Transverse colon (tissue), 4 donors: Measurements from ENCODE around the gene TEC. TPM values are rescaled to one million over a fixed set of nuclear protein-coding genes. Genes with fewer than 3 reads are reported as not detected.

Source experiments
- DNase-seq: peaks from one replicate; pipeline ENCODE4 v3.0.0-alpha.2; 2019
- H3K27ac ChIP-seq, 4 donors: fragments of 200-600 bp; sonication (generic); 2 replicates each; pipeline ENCODE4 v1.5.1; 2016 to 2018; ENCODE audit warnings: inconsistent platforms in 4 of 4
- H3K27me3 ChIP-seq: fragments of 200-600 bp; sonication (generic); 2 replicates; pipeline ENCODE4 v1.5.1; 2017; ENCODE audit warnings: inconsistent platforms
- H3K36me3 ChIP-seq, 4 donors: fragments of 200-600 bp; sonication (generic); 2 replicates each; pipeline ENCODE4 v1.5.1; 2017 to 2019; ENCODE audit warnings: inconsistent platforms in 4 of 4
- H3K4me1 ChIP-seq, 4 donors: fragments of 200-600 bp; sonication (generic); 2 replicates each; pipeline ENCODE4 v1.5.1; 2017 to 2020; ENCODE audit warnings: inconsistent platforms in 4 of 4
- H3K4me3 ChIP-seq, 4 donors: fragments of 200-600 bp; sonication (generic); 1 replicate in 1 of 4; 2 replicates in 3 of 4; pipeline versions ENCODE4 v1.5.1 to v1.6.1; 2017 to 2019; ENCODE audit warnings: inconsistent platforms in 4 of 4
- H3K9me3 ChIP-seq, 2 donors: fragments of 200-600 bp; sonication (generic); 2 replicates each; pipeline ENCODE4 v1.5.1; 2017 to 2019; ENCODE audit warnings: inconsistent platforms in 2 of 2
- EP300 ChIP-seq: sonication (generic); formaldehyde crosslinking; IDR thresholded peaks from one replicate; pipeline ENCODE4 v1.6.1; 2017; ENCODE audit warnings: antibody characterized with exemption, low read depth
- POLR2A ChIP-seq: fragments of 450-650 bp; IDR thresholded peaks from one replicate; pipeline ENCODE4 v1.6.1; 2016; ENCODE audit warnings: antibody characterized with exemption, mild to moderate bottlenecking, moderate library complexity
- POLR2AphosphoS5 ChIP-seq, 3 donors: sonication (generic); formaldehyde crosslinking; IDR thresholded peaks; one replicate each; pipeline ENCODE4 v1.6.1; 2016; ENCODE audit warnings: antibody characterized with exemption in 3 of 3
- WGBS, 2 donors: methylation state at CpG; one replicate each; pipeline ENCODE4 v1.1.5; 2018; ENCODE audit warnings: low coverage in 1 of 2; 5-methylcytosine and 5-hydroxymethylcytosine counted together
- in situ Hi-C, 4 donors: fragments of 200-750 bp; cut with MboI; loops; one replicate each; pipeline versions ENCODE4 v1.15.0 to v1.15.1; 2017; ENCODE audit warnings: low sequenced_read_pairs in 3 of 4, low pct_ligation_motif_present in 1 of 4, low pct_unique_long_range_greater_than_20kb in 1 of 4
- intact Hi-C: fragments of 100-400 bp; cut with DNase I; formaldehyde crosslinking; loops from one replicate; pipeline ENCODE4 v1.15.1; 2023; ENCODE audit warnings: low total_unique reads
- total RNA-seq, 4 donors: library from RNA; depleted of rRNA; stranded (reverse); fragments of >200 nt; gene quantifications; one replicate each; pipeline ENCODE4 v1.1.0, GENCODE V29; 2016
- TF ChIP-seq, protein P1 (sequence below), 5 experiments: fragments of 200-600 bp in 3 of 5; fragments of 450-650 bp in 2 of 5; sonication (generic) in 3 of 5; IDR thresholded peaks; 1 replicate in 2 of 5; 2 replicates in 3 of 5; pipeline ENCODE4 v1.5.1; 2016 to 2017; ENCODE audit warnings: antibody characterized with exemption in 5 of 5, inconsistent platforms in 3 of 5, mild to moderate bottlenecking in 2 of 5, moderate library complexity in 1 of 5

The TEC gene
- total RNA-seq, 4 donors from 2014 or later = 1.2 to 5.1 (median 3.3) TPM

DNA sequence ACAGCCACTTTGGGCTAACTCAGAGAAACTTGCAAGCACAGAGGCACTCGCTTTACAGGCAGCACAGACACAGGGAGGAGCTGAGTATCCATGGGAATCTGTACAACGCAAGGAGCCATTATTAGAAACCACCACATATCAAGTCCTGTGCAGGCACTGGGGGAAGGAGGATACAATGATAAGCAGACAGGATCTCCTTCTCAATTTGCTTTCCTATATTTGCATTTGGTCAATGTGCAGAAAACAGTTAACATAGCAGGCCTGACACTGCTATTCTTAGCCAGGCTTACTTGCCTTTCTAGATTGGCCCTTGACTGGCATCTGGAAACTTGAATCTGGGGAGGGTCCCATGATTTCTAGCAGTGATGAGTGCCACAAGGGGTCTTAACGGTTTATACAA lies 65.8 kb downstream of the TEC start:
- WGBS, 2 donors = 69% methylated on average over 3 of the region's 3 CpGs; no CpG with 5 or more reads in 1 of the 2 donors
- TF ChIP-seq POLR2AphosphoS5 (IDR thresholded peaks at IDR 0.05) (no peak), POLR2A (no peak)
- intact Hi-C loops = no loop called here
- DNase-seq = no peak
- Histone ChIP-seq H3K9me3 (no peaks in the 10 kb centered on the region), H3K27ac (no peak overlapping the region), H3K4me1 (no peaks in the 10 kb centered on the region), H3K4me3 (no peak overlapping the region), H3K27me3 (no peaks in the 10 kb centered on the region), H3K36me3 (no peaks in the 10 kb centered on the region)
- in situ Hi-C loops = no loop called here

DNA sequence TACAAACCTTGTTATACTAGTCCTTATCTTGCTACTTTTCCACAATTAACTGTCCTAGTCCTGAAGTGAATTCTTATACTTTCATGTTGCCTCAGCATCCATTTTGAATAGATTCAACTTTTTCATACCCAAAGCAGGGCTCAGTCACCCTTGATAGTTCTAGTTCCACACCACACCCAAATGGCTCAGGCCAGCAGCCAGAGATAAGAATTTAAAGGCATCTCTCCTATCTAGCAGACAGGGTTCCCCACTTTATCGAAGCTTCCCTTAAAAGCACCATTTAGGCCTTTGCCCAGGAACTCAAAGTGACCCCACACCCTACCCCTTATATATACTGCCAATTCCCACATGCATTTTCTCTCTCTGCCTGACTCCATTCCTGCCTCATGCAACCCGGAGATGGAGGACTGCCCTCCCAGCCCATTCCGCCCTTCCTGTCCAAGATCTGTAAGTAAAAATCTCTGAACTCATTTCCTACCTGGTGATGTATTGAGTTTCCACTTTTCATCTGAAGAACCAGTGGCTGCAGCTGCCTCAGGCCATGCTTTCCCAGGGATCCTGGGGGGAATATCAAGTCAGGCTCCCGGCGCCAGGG lies 71.9 kb downstream of the TEC start:
- intact Hi-C loops = no loop called here
- H3K27me3 ChIP-seq = no peaks in the 10 kb centered on the region
- in situ Hi-C loops = no loop called here
- peaks cover 0 to 6% (median 0%) of the 10 kb centered on the region in 4 donors for H3K4me1 ChIP-seq
- DNase-seq = no peak
- WGBS, 2 donors = 94 to 100% methylated on average over 2 to 5 of the region's 5 CpGs
- no peak overlapping the region for H3K27ac ChIP-seq
- H3K36me3 ChIP-seq = no peaks in the 10 kb centered on the region
- H3K4me3 ChIP-seq = no peak overlapping the region
- TF ChIP-seq EP300 = no peak
- TF ChIP-seq POLR2AphosphoS5 (IDR thresholded peaks at IDR 0.05) = no peak
- TF ChIP-seq POLR2A = no peak
- TF ChIP-seq, protein P1, sequence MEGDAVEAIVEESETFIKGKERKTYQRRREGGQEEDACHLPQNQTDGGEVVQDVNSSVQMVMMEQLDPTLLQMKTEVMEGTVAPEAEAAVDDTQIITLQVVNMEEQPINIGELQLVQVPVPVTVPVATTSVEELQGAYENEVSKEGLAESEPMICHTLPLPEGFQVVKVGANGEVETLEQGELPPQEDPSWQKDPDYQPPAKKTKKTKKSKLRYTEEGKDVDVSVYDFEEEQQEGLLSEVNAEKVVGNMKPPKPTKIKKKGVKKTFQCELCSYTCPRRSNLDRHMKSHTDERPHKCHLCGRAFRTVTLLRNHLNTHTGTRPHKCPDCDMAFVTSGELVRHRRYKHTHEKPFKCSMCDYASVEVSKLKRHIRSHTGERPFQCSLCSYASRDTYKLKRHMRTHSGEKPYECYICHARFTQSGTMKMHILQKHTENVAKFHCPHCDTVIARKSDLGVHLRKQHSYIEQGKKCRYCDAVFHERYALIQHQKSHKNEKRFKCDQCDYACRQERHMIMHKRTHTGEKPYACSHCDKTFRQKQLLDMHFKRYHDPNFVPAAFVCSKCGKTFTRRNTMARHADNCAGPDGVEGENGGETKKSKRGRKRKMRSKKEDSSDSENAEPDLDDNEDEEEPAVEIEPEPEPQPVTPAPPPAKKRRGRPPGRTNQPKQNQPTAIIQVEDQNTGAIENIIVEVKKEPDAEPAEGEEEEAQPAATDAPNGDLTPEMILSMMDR (IDR thresholded peaks at IDR 0.05) = no peak
- no peaks in the 10 kb centered on the region for H3K9me3 ChIP-seq

DNA sequence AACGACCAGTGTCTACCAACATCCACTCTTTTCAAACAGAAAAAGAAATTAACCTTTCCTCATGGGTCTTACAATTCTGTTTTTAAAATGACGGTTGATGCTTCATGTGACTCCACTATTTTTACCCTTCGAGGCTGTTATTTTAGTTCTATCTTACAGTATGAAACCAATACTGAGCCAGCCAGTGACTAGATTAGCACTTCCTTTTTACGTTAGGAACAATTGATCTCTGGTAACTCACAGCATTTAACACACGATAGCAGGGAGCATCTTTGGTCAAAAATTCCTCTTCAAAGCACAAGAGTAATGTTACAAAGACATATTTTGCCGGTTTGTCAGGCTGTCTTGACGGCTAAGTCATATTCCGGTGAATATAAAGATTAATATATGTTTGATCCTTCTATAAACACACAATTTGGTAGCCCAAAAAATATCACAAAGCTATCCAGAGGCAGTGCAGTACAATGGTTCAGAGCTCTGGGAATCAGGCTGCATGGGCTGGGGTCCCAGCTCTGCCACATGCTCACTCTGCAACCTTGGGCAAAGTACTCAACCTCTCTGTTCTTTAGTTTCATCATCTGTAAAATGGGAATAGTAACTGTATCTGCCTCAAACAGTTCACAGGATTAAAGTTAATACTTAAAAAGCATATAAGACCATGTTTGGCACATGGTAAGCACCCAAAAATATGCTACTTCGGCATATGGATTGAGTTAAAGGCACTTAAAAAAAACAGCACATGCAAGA lies 72.7 kb downstream of the TEC start:
- TF ChIP-seq EP300 (no peak), POLR2AphosphoS5 (IDR thresholded peaks at IDR 0.05) (no peak), POLR2A (no peak)
- TF ChIP-seq, protein P1 (IDR thresholded peaks at IDR 0.05) = no peak
- H3K9me3 ChIP-seq = no peaks in the 10 kb centered on the region
- H3K36me3 ChIP-seq = no peaks in the 10 kb centered on the region
- DNase-seq = no peak
- 80 to 81% methylated on average over 9 of the region's 9 CpGs for WGBS, 2 donors
- peaks cover 0 to 6% (median 0%) of the 10 kb centered on the region in 4 donors for H3K4me1 ChIP-seq
- no peaks in the 10 kb centered on the region for H3K27me3 ChIP-seq
- intact Hi-C loops = no loop called here
- no peak overlapping the region for H3K4me3 ChIP-seq
- in situ Hi-C loops = no loop called here
- H3K27ac ChIP-seq = no peak overlapping the region

DNA sequence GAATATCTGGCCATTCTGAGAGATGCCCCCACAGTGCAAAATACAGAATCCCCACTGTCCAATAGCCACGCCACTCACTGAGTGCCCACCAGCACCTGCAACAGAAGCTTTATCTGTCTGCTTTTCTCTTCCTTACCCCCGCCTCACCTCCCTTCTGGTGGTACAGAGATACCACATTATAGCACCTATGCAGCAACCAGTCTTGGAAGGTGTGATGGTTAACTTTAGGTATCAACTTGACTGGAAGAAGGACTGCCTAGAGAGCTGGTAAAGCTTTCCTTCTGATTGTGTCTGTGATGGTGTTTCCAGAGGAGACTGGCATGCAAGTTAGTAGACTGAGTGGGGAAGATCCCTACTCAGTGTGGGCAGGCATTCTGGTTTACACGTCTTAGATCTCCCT lies 73.8 kb downstream of the TEC start:
- Histone ChIP-seq H3K4me3 (no peak overlapping the region), H3K27ac (peak overlapping the region in 1 of 4 donors; percentile 20), H3K4me1 (peaks cover 0 to 6% (median 0%) of the 10 kb centered on the region in 4 donors), H3K27me3 (no peaks in the 10 kb centered on the region), H3K36me3 (no peaks in the 10 kb centered on the region), H3K9me3 (no peaks in the 10 kb centered on the region)
- 83 to 84% methylated on average over 3 of the region's 3 CpGs for WGBS, 2 donors
- no peak for TF ChIP-seq POLR2AphosphoS5 (IDR thresholded peaks at IDR 0.05)
- TF ChIP-seq EP300 = no peak
- TF ChIP-seq, protein P1 (IDR thresholded peaks at IDR 0.05) = no peak
- no peak for TF ChIP-seq POLR2A
- in situ Hi-C loops = no loop called here
- intact Hi-C loops = no loop called here
- no peak for DNase-seq
